Brain microvascular endothelial cell (primary cell): ENCODE results near the gene SYCP2.

Source experiments
- DNase-seq: peaks from one replicate; pipeline ENCODE4 v3.0.0-alpha.2; 2020
- H3K27ac ChIP-seq: fragments of 250-450 bp; sonication (Bioruptor Pico); 2 replicates; pipeline ENCODE4 v1.5.1; 2020; ENCODE audit warnings: mild to moderate bottlenecking, moderate library complexity
- H3K27me3 ChIP-seq: fragments of 250-450 bp; sonication (Bioruptor Pico); replicated peaks from 2 replicates; pipeline ENCODE4 v1.5.1; 2020; ENCODE audit warnings: mild to moderate bottlenecking
- H3K36me3 ChIP-seq: fragments of 250-450 bp; sonication (Bioruptor Pico); replicated peaks from 2 replicates; pipeline ENCODE4 v1.5.1; 2020; ENCODE audit warnings: mild to moderate bottlenecking
- H3K4me3 ChIP-seq: 2 replicates; pipeline ENCODE4 v1.5.1; 2011; ENCODE audit warnings: low read depth, mild to moderate bottlenecking, control low read depth, low read length, moderate library complexity
- in situ Hi-C: cut with HindIII; loops from 2 replicates; pipeline ENCODE4 v1.10.0; 2017; ENCODE audit warnings: low sequenced_read_pairs, low pct_ligation_motif_present
- TF ChIP-seq, protein P1 (sequence below): IDR thresholded peaks from 2 replicates; pipeline ENCODE4 v1.5.1; 2011; ENCODE audit warnings: low read depth, mild to moderate bottlenecking, moderate library complexity, low read length, control low read depth, inconsistent platforms; ENCODE audit errors: missing control alignments

SYCP2 gene

DNA sequence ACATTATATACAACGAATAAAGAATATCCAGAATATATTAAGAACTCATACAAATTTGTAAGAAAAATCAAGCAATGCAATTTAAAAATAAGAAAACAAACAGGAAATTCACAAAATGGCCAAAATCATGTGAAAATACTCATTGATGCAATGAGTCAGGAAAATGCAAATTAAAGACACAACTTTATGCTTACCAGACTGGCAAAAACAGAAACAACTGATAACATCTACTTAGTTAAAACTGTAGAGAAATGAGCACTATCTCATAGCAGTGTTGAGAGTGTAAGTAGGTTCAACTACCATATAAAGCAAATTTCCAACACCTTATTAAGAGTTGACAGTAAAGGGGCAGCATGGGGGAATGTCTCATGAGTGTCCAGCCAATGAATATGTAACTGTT lies 62.3 kb downstream of the SYCP2 start:
- in situ Hi-C loops, result no loop called here
- H3K27ac ChIP-seq, result no peak overlapping the region
- no peaks in the 10 kb centered on the region for H3K27me3 ChIP-seq
- TF ChIP-seq, protein P1, sequence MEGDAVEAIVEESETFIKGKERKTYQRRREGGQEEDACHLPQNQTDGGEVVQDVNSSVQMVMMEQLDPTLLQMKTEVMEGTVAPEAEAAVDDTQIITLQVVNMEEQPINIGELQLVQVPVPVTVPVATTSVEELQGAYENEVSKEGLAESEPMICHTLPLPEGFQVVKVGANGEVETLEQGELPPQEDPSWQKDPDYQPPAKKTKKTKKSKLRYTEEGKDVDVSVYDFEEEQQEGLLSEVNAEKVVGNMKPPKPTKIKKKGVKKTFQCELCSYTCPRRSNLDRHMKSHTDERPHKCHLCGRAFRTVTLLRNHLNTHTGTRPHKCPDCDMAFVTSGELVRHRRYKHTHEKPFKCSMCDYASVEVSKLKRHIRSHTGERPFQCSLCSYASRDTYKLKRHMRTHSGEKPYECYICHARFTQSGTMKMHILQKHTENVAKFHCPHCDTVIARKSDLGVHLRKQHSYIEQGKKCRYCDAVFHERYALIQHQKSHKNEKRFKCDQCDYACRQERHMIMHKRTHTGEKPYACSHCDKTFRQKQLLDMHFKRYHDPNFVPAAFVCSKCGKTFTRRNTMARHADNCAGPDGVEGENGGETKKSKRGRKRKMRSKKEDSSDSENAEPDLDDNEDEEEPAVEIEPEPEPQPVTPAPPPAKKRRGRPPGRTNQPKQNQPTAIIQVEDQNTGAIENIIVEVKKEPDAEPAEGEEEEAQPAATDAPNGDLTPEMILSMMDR, result no peak
- H3K4me3 ChIP-seq, result no peak overlapping the region
- no peaks in the 10 kb centered on the region for H3K36me3 ChIP-seq
- no peak for DNase-seq

DNA sequence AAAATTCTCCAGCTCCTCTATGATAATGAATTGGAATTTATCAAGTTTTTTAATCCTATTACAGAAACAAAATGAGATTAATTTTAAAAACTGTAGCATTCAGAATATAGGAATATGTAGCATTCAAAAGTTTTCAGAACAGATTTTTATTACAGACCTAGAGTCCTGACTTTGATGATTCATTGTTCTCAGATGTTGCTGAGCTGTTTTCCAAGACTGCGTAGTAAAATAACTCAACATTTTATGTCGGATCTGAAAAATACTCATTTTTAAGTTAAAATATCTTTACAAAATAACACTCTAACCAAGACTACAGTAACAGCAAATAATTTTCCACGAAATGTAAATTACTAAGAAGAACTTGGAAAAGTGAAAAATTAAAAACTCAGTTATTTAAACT lies 67.1 kb downstream of the SYCP2 start:
- in situ Hi-C loops, result no loop called here
- Histone ChIP-seq H3K27ac (no peak overlapping the region), H3K27me3 (no peaks in the 10 kb centered on the region), H3K36me3 (no peaks in the 10 kb centered on the region), H3K4me3 (no peak overlapping the region)
- no peak for DNase-seq
- TF ChIP-seq, protein P1, result no peak

DNA sequence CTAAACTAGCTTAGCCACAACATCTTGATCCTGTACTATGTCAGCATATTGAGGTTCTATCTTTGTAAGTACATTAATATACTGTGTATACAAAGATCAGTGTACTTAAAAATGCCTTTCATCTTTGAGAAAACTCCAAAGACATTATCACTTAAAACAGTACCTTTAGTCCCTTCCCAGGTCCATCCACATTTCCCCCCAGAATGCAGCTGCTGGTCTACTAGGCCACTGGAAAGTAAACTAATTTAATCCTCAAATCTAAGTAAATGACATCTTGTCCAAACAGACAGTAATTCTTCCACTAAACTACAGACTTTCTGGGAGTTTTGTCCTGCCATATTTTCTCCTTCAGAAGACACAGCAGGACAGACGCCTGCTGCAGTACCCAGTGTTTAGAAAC lies 68.7 kb downstream of the SYCP2 start:
- in situ Hi-C loops, result no loop called here
- Histone ChIP-seq H3K4me3 (no peak overlapping the region), H3K27ac (no peak overlapping the region), H3K27me3 (no peaks in the 10 kb centered on the region), H3K36me3 (no peaks in the 10 kb centered on the region)
- TF ChIP-seq, protein P1, result no peak
- DNase-seq, result no peak

DNA sequence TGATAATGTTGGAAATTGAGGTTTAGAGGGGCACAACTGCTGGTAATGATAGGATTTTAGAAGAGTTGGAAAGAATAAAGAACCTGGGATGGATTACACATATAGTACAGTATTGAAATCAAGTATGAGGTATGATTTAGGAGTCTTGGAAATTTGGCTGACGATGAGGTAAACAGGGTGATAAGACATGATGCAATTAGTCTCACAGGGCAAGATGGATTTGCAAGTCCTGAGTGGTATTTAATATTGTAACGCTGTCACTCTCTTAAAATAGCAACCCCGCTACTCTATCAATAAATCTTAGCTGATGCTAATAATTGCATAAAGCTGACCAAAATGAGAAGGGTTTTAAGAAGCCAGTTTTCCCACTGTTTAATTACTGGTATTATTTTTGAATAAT lies 70.4 kb downstream of the SYCP2 start:
- Histone ChIP-seq H3K27ac (no peak overlapping the region), H3K27me3 (no peaks in the 10 kb centered on the region), H3K4me3 (no peak overlapping the region), H3K36me3 (no peaks in the 10 kb centered on the region)
- TF ChIP-seq, protein P1, result no peak
- no peak for DNase-seq
- in situ Hi-C loops, result no loop called here

DNA sequence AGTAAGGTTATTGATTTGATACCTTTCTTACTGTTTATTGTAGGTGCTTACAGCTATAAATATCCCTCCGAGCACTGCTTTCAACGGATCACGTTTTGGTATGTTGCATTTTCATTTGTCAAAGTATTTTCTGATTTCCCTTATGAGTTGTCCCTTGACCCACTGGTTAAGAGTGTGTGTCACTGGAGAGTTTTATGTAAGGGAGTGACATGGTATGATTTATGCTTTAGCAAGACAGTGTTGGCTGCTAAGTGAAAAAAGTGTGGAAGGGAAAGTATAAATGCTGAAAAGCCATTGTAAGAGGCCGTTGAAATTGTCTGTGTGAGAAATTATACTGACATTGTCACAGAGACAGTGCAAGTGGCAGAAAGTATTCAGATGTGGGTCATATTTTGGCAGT lies 72.0 kb downstream of the SYCP2 start:
- TF ChIP-seq, protein P1, result no peak
- no peaks in the 10 kb centered on the region for H3K27me3 ChIP-seq
- H3K36me3 ChIP-seq, result no peaks in the 10 kb centered on the region
- DNase-seq, result no peak
- H3K27ac ChIP-seq, result no peak overlapping the region
- in situ Hi-C loops, result no loop called here
- no peak overlapping the region for H3K4me3 ChIP-seq

DNA sequence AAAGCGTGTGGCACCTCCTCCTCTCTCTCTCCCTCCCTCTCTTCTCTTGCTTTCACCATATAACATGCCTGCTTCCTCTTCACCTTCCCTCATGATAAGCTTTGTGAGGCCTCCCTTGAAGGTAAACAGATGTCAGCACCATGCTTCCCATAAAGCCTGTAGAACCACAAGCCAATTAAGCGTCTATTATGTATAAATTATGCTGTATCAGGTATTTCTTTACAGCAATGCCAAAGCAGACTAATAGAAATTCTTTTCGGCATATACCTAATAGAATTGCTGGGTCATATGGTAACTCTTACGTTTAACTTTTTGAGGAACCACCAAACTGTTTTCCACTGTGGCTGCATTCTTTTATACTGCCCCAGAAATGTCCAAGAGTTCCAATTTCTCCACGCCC lies 75.0 kb downstream of the SYCP2 start:
- no peak overlapping the region for H3K4me3 ChIP-seq
- no peak overlapping the region for H3K27ac ChIP-seq
- H3K36me3 ChIP-seq, result no peaks in the 10 kb centered on the region
- TF ChIP-seq, protein P1, result no peak
- DNase-seq, result no peak
- no peaks in the 10 kb centered on the region for H3K27me3 ChIP-seq
- in situ Hi-C loops, result no loop called here
